Left colon (tissue), 2 donors: ENCODE data around the gene PCDHGA5. TPM values are rescaled to one million over a fixed set of nuclear protein-coding genes. Genes with fewer than 3 reads are reported as not detected.
"Not testable (repeated sequence)": the region's sequence is repeated elsewhere in the genome, so short reads cannot be mapped to it uniquely, and the experiment has no call there.

Experiments used
- ATAC-seq: fragments of 200-7000 bp; cut with Tn5 transposase; one replicate; pipeline ENCODE4 v1.9.1; 2020; ENCODE audit warnings: mild to moderate bottlenecking, moderate library complexity
- DNase-seq, 2 donors: peaks; one replicate each; pipeline ENCODE4 v3.0.0-alpha.2; 2020
- intact Hi-C, 2 donors: fragments of 100-400 bp; cut with DNase I in 1 of 2; cut with micrococcal nuclease in 1 of 2; formaldehyde crosslinking; loops; one replicate each; pipeline versions ENCODE4 v1.11.2 to v1.14.0; 2022; cut with DNase I, micrococcal nuclease
- total RNA-seq, 2 donors: library from RNA; stranded (reverse); fragmentation: NEBNext Ultra II Directional; extraction: Animal tissue kit (Norgen Biotek cat#: 25700); gene quantifications; one replicate each; pipeline ENCODE4 v1.2.1, GENCODE V29; 2021
- donor health status: DM: no; HTN: no; CAD: no.
- donor health status: DM: yes; HTN: yes; CAD: no.

PCDHGA5 gene
- total RNA-seq, 2 donors from 2014 or later: 0.70 to 1.5 TPM

GRCh38 chr5:141375444-141376155 is 11.6 kb downstream of the PCDHGA5 start:
- ATAC-seq, intact Hi-C loops, DNase-seq: not testable (repeated sequence)

DNA sequence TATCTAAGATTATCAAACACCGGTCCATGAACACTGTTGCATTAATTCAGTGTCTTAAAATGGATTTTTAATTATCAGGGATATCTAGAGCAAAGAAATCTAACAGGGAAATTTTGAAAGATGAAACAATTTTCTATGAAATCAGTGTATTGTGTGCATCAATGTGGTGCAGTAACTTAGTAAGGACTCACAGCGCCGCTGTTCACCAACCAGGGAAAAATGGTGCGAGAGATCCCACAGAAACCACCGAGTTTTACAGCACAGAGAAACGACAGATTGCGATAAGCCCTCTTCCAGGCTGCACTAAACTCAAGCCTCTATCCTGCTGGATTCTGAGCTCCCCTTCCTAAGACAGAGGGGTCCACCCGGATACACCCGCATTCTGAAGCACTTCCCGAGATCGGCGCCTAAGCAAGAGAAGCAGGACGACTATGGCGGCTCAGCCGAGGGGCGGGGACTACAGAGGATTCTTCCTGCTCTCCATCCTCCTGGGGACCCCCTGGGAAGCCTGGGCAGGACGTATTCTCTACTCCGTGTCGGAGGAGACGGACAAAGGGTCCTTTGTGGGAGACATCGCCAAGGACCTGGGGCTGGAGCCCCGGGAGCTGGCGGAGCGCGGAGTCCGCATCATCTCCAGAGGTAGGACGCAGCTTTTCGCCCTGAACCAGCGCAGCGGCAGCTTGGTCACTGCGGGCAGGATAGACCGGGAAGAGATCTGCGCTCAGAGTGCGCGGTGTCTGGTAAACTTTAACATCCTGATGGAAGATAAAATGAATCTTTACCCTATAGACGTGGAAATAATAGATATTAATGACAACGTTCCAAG is 18.7 kb downstream of the PCDHGA5 start, which contains the start of gene PCDHGA7:
TSS of gene PCDHGA7 (plus strand) at position 274 of the 826 bp plus-strand sequence. CDS start at position 432, 158 bp downstream.
- DNase-seq (peak in 1 of 2 donors; percentile 17), ATAC-seq (no peak)
- intact Hi-C loops: no loop called here

GRCh38 chr5:141383345-141383744 is 19.4 kb downstream of the PCDHGA5 start:
- ATAC-seq (no peak), DNase-seq (peak in 1 of 2 donors; percentile 9)
- intact Hi-C loops: no loop called here

DNA sequence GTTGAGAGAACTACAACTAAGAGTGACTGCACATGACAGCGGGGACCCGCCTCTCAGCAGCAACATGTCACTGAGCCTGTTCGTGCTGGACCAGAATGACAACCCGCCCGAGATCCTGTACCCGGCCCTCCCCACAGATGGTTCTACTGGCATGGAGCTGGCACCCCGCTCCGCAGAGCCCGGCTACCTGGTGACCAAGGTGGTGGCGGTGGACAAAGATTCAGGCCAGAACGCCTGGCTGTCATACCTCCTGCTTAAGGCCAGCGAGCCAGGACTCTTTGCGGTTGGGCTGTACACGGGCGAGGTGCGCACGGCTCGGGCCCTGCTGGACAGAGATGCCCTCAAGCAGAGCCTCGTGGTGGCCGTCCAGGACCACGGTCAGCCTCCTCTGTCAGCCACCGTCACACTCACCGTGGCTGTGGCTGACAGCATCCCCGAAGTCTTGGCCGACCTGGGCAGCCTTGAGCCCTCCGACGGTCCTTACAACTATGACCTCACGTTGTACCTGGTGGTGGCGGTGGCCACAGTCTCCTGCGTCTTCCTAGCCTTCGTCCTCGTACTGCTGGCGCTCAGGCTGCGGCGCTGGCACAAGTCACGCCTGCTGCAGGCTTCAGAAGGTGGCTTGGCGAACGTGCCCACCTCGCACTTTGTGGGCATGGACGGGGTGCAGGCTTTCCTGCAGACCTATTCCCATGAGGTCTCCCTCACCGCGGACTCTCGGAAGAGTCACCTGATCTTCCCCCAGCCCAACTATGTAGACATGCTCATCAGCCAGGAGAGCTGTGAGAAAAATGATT is 20.7 kb downstream of the PCDHGA5 start:
- no peak for ATAC-seq
- intact Hi-C loops: no loop called here
- peak in 1 of 2 donors; percentile 17 for DNase-seq

DNA sequence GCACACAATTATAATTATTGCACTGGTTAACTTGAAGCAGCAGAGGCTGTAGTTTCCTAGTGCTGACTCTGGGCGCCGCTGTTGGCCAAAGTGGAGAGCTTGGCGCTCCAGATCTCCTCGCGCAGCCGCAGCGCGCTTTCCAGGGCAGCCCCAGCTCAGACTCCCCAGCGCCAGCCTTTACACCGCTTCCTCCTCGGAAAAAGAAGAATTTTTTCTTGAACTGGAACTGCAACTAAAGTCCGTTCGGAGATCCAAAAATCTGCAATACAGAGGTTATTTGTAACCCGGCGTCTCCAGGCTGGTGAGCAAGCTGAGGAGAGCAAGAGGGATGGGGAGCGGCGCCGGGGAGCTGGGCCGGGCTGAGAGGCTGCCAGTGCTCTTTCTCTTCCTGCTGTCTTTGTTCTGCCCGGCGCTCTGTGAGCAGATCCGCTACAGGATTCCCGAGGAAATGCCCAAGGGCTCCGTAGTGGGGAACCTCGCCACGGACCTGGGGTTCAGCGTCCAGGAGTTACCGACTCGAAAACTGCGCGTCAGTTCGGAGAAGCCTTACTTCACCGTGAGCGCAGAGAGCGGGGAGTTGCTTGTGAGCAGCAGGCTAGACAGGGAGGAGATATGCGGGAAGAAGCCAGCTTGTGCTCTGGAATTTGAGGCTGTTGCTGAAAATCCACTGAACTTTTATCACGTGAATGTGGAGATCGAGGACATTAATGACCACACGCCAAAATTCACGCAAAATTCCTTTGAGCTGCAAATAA is 23.8 kb downstream of the PCDHGA5 start, which contains the start of gene PCDHGB4:
TSS of gene PCDHGB4 (plus strand) at position 142 of the 755 bp plus-strand sequence. CDS start at position 329, 187 bp downstream.
- DNase-seq, intact Hi-C loops: not testable (repeated sequence)
- ATAC-seq: peak; percentile 64

GRCh38 chr5:141388661-141389060 is 24.7 kb downstream of the PCDHGA5 start:
- intact Hi-C loops: no loop called here
- ATAC-seq: no peak

DNA sequence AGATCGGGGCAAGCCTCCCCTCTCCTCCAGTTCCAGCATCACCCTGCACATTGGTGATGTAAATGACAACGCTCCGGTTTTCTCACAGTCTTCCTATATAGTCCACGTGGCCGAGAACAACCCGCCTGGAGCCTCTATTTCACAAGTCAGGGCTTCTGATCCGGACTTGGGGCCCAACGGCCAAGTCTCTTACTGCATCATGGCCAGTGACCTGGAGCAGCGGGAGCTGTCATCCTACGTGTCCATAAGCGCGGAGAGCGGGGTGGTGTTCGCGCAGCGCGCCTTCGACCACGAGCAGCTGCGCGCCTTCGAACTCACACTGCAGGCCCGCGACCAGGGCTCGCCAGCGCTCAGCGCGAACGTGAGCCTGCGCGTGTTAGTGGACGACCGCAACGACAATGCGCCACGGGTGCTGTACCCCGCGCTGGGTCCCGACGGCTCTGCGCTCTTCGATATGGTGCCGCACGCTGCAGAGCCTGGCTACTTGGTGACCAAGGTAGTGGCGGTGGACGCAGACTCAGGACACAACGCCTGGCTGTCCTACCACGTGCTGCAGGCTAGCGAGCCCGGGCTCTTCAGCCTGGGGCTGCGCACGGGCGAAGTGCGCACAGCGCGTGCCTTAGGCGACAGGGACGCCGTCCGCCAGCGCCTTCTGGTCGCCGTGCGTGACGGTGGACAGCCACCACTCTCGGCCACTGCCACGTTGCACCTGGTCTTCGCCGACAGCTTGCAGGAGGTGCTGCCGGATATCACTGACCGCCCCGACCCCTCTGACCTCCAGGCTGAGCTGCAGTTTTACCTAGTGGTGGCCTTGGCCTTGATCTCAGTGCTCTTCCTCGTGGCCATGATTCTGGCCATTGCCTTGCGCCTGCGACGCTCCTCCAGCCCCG is 25.4 kb downstream of the PCDHGA5 start:
- intact Hi-C loops: loop anchor here in 1 of 2 donors (10.0 kb wide), 1 partner anchor 45 kb away; the partner anchor contains the start of gene PCDHGA3
- ATAC-seq (no peak), DNase-seq (no peak)

More at GRCh38 chr5:141388661-141389060, 24.7 kb downstream of the PCDHGA5 start:
- DNase-seq: no peak

DNA sequence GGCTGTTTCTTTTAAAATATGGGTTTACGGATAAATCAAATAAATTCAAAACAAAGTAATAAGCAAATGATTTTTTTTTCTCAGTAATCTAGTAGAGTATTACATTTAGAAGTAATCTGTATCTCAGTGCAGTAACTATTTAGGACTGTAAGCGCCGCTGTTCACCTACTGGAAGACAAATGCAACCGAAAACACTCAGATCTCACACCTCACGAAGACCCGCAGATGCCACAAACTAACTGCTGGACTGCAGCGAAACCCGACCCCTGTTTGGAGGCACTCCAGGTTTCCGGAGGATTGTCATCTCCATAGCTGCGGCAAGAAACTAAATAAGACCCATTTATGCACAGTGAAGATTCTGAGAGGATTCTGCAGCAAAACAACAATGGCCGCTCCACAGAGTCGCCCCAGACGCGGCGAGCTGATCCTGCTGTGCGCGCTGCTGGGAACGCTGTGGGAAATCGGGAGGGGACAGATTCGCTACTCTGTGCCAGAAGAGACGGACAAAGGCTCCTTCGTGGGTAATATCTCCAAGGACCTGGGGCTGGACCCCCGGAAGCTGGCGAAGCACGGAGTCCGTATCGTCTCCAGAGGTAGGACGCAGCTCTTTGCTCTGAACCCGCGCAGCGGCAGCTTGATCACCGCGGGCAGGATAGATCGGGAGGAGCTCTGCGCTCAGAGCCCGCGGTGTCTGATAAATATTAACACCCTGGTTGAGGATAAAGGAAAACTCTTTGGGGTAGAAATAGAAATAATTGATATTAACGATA is 28.7 kb downstream of the PCDHGA5 start, which contains the start of gene PCDHGA8:
TSS of gene PCDHGA8 (plus strand) at position 205 of the 770 bp plus-strand sequence. CDS start at position 386, 181 bp downstream.
- no peak for ATAC-seq
- no peak for DNase-seq
- intact Hi-C loops: loop anchor here in 1 of 2 donors (10.0 kb wide), 1 partner anchor 48 kb away; the partner anchor contains the start of gene PCDHGA3

- no peak for DNase-seq
- intact Hi-C loops: loop anchor here in 1 of 2 donors (10.0 kb wide), 1 partner anchor 48 kb away; the partner anchor contains the start of gene PCDHGA3
- no peak for ATAC-seq
These were observed 29.3 kb downstream of the PCDHGA5 start for GRCh38 chr5:141393267-141393666.

- not testable (repeated sequence) for ATAC-seq, DNase-seq
- intact Hi-C loops: loop anchor here in 1 of 2 donors (10.0 kb wide), 1 partner anchor 50 kb away; the partner anchor contains the start of gene PCDHGA3
These were observed 30.6 kb downstream of the PCDHGA5 start for GRCh38 chr5:141394401-141395187.

DNA sequence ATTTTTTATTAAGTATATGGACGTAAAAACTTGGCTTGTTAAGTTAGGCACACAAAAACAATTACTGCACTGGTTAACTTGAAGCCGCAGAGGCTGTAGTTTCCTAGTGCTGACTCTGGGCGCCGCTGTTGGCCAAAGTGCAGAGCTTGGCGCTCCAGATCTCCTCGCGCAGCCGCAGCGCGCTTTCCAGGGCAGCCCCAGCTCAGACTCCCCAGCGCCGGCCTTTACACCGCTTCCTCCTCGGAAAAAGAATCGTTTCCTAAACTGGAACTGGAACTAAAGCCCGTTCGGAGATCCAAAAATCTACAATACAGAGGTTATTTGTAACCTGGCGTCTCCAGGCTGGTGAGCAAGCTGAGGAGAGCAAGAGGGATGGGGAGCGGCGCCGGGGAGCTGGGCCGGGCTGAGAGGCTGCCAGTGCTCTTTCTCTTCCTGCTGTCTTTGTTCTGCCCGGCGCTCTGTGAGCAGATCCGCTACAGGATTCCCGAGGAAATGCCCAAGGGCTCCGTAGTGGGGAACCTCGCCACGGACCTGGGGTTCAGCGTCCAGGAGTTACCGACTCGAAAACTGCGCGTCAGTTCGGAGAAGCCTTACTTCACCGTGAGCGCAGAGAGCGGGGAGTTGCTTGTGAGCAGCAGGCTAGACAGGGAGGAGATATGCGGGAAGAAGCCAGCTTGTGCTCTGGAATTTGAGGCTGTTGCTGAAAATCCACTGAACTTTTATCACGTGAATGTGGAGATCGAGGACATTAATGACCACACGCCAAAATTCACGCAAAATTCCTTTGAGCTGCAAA is 34.0 kb downstream of the PCDHGA5 start, which contains the start of gene PCDHGB5:
TSS of gene PCDHGB5 (plus strand) at position 192 of the 796 bp plus-strand sequence. CDS start at position 373, 181 bp downstream.
- DNase-seq (peak in 1 of 2 donors; percentile 51), ATAC-seq (peak; percentile 96)
- intact Hi-C loops: loop anchor here in 1 of 2 donors (10.0 kb wide), 1 partner anchor 53 kb away; the partner anchor contains the start of gene PCDHGA3

DNA sequence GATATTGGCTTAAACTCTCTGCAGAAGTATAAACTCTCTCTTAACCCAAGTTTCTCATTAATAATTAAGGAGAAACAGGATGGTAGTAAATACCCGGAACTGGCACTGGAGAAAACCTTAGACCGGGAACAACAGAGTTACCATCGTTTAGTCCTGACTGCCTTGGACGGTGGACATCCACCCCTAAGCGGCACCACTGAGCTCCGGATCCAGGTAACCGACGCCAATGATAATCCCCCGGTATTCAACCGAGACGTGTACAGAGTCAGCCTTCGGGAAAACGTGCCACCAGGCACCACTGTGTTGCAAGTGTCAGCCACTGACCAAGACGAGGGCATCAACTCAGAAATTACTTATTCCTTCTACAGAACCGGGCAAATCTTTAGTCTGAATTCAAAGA is 34.6 kb downstream of the PCDHGA5 start:
- intact Hi-C loops: loop anchor here in 1 of 2 donors (10.0 kb wide), 1 partner anchor 54 kb away; the partner anchor contains the start of gene PCDHGA3
- no peak for DNase-seq
- no peak for ATAC-seq

- no peak for DNase-seq
- ATAC-seq: no peak
- intact Hi-C loops: loop anchor here in 1 of 2 donors (10.0 kb wide), 1 partner anchor 55 kb away; the partner anchor contains the start of gene PCDHGA3
These were observed 35.7 kb downstream of the PCDHGA5 start for GRCh38 chr5:141399555-141400258.
